Neural progenitor cell (in vitro differentiated cells): ENCODE data around the gene CTNNA3. TPM values are rescaled to one million over a fixed set of nuclear protein-coding genes. Genes with fewer than 3 reads are reported as not detected.
A peak's percentile ranks its signal among the peaks of the same experiment; 100 is the strongest.

ENCODE experiments used
- DNase-seq: peaks from one replicate; pipeline ENCODE4 v3.0.0-alpha.2; 2016; ENCODE audit warnings: low spot score
- H2AFZ ChIP-seq: fragments of 200-600 bp; sonication (generic); replicated peaks from 2 replicates; pipeline ENCODE4 v1.6.1; 2016; ENCODE audit warnings: antibody characterized with exemption
- H3F3A ChIP-seq: fragments of 200-600 bp; sonication (generic); 2 replicates; pipeline ENCODE4 v1.6.1; 2016; ENCODE audit warnings: antibody characterized with exemption, low read depth
- H3K27ac ChIP-seq: fragments of 200-600 bp; sonication (generic); 2 replicates; pipeline ENCODE4 v1.5.1; 2016; ENCODE audit warnings: mild to moderate bottlenecking
- H3K27me3 ChIP-seq: fragments of 200-600 bp; sonication (generic); 2 replicates; pipeline ENCODE4 v1.6.1; 2016; ENCODE audit warnings: mild to moderate bottlenecking, moderate library complexity
- H3K36me3 ChIP-seq: fragments of 200-600 bp; sonication (generic); 2 replicates; pipeline ENCODE4 v1.5.1; 2016
- H3K4me1 ChIP-seq: fragments of 200-600 bp; sonication (generic); 2 replicates; pipeline ENCODE4 v1.6.1; 2016; ENCODE audit warnings: mixed run types
- H3K4me2 ChIP-seq: fragments of 200-600 bp; sonication (generic); 2 replicates; pipeline ENCODE4 v1.6.1; 2016
- H3K4me3 ChIP-seq: fragments of 200-600 bp; sonication (generic); 2 replicates; pipeline ENCODE4 v1.5.1; 2016
- H3K79me2 ChIP-seq: fragments of 200-600 bp; sonication (generic); 2 replicates; pipeline ENCODE4 v1.6.1; 2016; ENCODE audit warnings: low read depth
- H3K9ac ChIP-seq: fragments of 200-600 bp; sonication (generic); 2 replicates; pipeline ENCODE4 v1.6.1; 2016
- H3K9me3 ChIP-seq: fragments of 200-600 bp; sonication (generic); 2 replicates; pipeline ENCODE4 v1.5.1; 2016; ENCODE audit warnings: low read depth
- H4K20me1 ChIP-seq: fragments of 200-600 bp; sonication (generic); 2 replicates; pipeline ENCODE4 v1.6.1; 2016; ENCODE audit warnings: low read depth
- H3K27ac Mint-ChIP-seq: 3 replicates; pipeline ENCODE4 v1.8.0; 2021; ENCODE audit warnings: mixed read lengths
- H3K27me3 Mint-ChIP-seq: 2 replicates; pipeline ENCODE4 v1.8.0; 2022; ENCODE audit warnings: low read depth, mild to moderate bottlenecking, inconsistent platforms, moderate library complexity, mixed read lengths; ENCODE audit not compliant: insufficient read depth
- H3K36me3 Mint-ChIP-seq: 3 replicates; pipeline ENCODE4 v1.8.0; 2021; ENCODE audit warnings: mixed read lengths
- H3K4me1 Mint-ChIP-seq: 3 replicates; pipeline ENCODE4 v1.8.0; 2021; ENCODE audit warnings: mixed read lengths
- H3K4me3 Mint-ChIP-seq: 3 replicates; pipeline ENCODE4 v1.8.0; 2021; ENCODE audit warnings: mild to moderate bottlenecking, moderate library complexity, mixed read lengths
- H3K9me3 Mint-ChIP-seq: 3 replicates; pipeline ENCODE4 v1.8.0; 2020; ENCODE audit warnings: mixed read lengths
- EZH2 ChIP-seq: fragments of 200-600 bp; sonication (generic); IDR thresholded peaks from 2 replicates; pipeline ENCODE4 v1.6.1; 2017; ENCODE audit warnings: antibody characterized with exemption, mild to moderate bottlenecking, moderate library complexity
- EZH2phosphoT487 ChIP-seq: fragments of 200-600 bp; sonication (generic); IDR thresholded peaks from 2 replicates; pipeline ENCODE4 v1.6.1; 2017; ENCODE audit warnings: antibody characterized with exemption
- total RNA-seq: library from RNA; depleted of rRNA; stranded (reverse); fragments of >200 nt; gene quantifications from 2 replicates; pipeline ENCODE4 v1.2.3, GENCODE V29; 2015; ENCODE audit warnings: low replicate concordance
- TF ChIP-seq, protein P1 (sequence below): fragments of 200-600 bp; sonication (generic); IDR thresholded peaks from 2 replicates; pipeline ENCODE4 v1.5.1; 2017; ENCODE audit warnings: antibody characterized with exemption, mild to moderate bottlenecking

Gene CTNNA3
- total RNA-seq, 1 donor from 2014 or later, result 12.9 TPM

DNA sequence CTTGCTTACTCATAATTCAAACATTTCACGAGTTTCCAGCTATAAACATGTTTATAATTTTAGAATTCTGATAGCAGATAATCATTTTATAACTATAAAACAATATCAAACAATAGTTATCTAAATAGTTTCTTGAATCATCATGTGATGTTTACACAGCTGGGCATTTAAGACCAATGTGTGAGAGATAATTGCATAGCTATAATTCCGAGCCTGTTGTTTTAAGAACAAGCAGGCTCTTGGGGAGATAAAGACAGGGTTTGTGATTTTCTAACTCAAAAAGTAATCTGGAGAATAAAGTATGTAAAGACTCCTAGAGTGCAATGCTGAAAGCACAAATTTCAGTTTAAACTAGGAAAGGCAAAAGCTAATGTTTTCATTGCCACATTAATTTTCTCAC is 439.0 kb downstream of the CTNNA3 start:
- H3F3A ChIP-seq, result no peaks in the 10 kb centered on the region
- no peak overlapping the region for H3K27ac ChIP-seq
- Mint-ChIP-seq H3K4me1 (no peaks in the 10 kb centered on the region), H3K9me3 (no peaks in the 10 kb centered on the region), H3K36me3 (no peaks in the 10 kb centered on the region), H3K4me3 (no peak overlapping the region), H3K27me3 (no peaks in the 10 kb centered on the region), H3K27ac (no peak overlapping the region)
- H3K79me2 ChIP-seq, result no peaks in the 10 kb centered on the region
- no peaks in the 10 kb centered on the region for H4K20me1 ChIP-seq
- no peaks in the 10 kb centered on the region for H3K36me3 ChIP-seq
- H3K4me1 ChIP-seq, result peaks cover 6% of the 10 kb centered on the region
- H3K27me3 ChIP-seq, result no peaks in the 10 kb centered on the region
- H3K4me2 ChIP-seq, result no peak overlapping the region
- DNase-seq, result no peak
- H3K9me3 ChIP-seq, result no peaks in the 10 kb centered on the region
- H3K9ac ChIP-seq, result peak overlapping the region; percentile 4
- no peak overlapping the region for H2AFZ ChIP-seq
- H3K4me3 ChIP-seq, result no peak overlapping the region
- TF ChIP-seq, protein P1, sequence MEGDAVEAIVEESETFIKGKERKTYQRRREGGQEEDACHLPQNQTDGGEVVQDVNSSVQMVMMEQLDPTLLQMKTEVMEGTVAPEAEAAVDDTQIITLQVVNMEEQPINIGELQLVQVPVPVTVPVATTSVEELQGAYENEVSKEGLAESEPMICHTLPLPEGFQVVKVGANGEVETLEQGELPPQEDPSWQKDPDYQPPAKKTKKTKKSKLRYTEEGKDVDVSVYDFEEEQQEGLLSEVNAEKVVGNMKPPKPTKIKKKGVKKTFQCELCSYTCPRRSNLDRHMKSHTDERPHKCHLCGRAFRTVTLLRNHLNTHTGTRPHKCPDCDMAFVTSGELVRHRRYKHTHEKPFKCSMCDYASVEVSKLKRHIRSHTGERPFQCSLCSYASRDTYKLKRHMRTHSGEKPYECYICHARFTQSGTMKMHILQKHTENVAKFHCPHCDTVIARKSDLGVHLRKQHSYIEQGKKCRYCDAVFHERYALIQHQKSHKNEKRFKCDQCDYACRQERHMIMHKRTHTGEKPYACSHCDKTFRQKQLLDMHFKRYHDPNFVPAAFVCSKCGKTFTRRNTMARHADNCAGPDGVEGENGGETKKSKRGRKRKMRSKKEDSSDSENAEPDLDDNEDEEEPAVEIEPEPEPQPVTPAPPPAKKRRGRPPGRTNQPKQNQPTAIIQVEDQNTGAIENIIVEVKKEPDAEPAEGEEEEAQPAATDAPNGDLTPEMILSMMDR, result no peak
- TF ChIP-seq EZH2, result no peak
- no peak for TF ChIP-seq EZH2phosphoT487

DNA sequence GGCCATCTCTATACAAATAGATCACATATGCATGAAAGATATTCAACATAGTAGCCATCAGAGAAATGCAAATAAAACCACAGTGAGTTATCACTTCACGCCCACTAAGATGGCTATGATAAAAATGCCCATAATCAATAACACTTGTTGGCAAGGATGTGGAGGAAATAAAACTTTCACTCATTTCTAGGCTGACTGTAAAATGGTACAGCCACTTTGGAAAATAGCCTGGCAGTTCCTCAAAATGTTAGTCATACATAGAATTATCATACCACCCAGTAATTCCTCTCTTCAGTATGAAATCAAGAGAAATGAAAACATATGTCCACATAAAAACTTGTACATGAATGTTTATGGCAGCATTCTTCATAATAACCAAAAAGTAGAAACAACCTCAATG is 445.3 kb downstream of the CTNNA3 start:
- H3F3A ChIP-seq, result no peaks in the 10 kb centered on the region
- Mint-ChIP-seq H3K4me3 (no peak overlapping the region), H3K9me3 (no peaks in the 10 kb centered on the region), H3K4me1 (no peaks in the 10 kb centered on the region), H3K36me3 (no peaks in the 10 kb centered on the region), H3K27me3 (no peaks in the 10 kb centered on the region), H3K27ac (no peak overlapping the region)
- H3K4me1 ChIP-seq, result no peaks in the 10 kb centered on the region
- no peaks in the 10 kb centered on the region for H4K20me1 ChIP-seq
- no peak overlapping the region for H3K27ac ChIP-seq
- no peaks in the 10 kb centered on the region for H3K36me3 ChIP-seq
- H3K27me3 ChIP-seq, result no peaks in the 10 kb centered on the region
- no peak for TF ChIP-seq EZH2phosphoT487
- no peak for TF ChIP-seq EZH2
- TF ChIP-seq, protein P1, result no peak
- no peak overlapping the region for H3K4me3 ChIP-seq
- H3K9me3 ChIP-seq, result no peaks in the 10 kb centered on the region
- no peaks in the 10 kb centered on the region for H3K79me2 ChIP-seq
- no peak overlapping the region for H3K9ac ChIP-seq
- DNase-seq, result no peak
- no peak overlapping the region for H2AFZ ChIP-seq
- H3K4me2 ChIP-seq, result no peak overlapping the region

DNA sequence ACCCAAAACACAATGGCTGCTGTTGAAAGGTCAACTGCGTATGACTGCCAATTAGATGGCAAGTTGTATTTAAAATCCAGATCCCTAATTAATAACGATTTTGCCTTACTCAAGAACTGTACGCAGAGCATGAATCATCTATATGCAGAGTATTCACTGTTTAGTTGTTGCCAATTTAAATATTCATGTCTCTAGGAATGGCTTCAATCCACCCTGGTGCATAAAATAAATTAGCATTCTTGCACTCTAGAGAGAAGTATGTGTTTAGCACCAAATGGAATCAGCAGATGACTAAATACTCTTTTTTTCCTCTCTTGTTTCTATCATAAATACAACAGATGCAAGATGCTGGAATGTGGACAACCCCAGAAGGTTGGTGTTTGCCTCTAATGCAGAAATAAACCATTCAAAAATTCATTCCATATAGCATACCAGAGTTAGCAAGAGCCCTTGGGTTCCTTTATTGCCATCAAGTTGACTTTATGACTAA is 449.9 kb downstream of the CTNNA3 start:
- H3K9ac ChIP-seq, result no peak overlapping the region
- no peak overlapping the region for H3K4me3 ChIP-seq
- Mint-ChIP-seq H3K4me1 (peaks cover 19% of the 10 kb centered on the region), H3K4me3 (no peak overlapping the region), H3K27ac (no peak overlapping the region), H3K27me3 (peaks cover 3% of the 10 kb centered on the region), H3K36me3 (no peaks in the 10 kb centered on the region), H3K9me3 (no peaks in the 10 kb centered on the region)
- no peaks in the 10 kb centered on the region for H3K9me3 ChIP-seq
- no peak for TF ChIP-seq EZH2phosphoT487
- TF ChIP-seq, protein P1, result no peak
- TF ChIP-seq EZH2, result no peak
- no peaks in the 10 kb centered on the region for H3K27me3 ChIP-seq
- H3F3A ChIP-seq, result no peaks in the 10 kb centered on the region
- H3K4me2 ChIP-seq, result no peak overlapping the region
- H2AFZ ChIP-seq, result no peak overlapping the region
- H4K20me1 ChIP-seq, result no peaks in the 10 kb centered on the region
- no peak for DNase-seq
- no peaks in the 10 kb centered on the region for H3K36me3 ChIP-seq
- no peaks in the 10 kb centered on the region for H3K4me1 ChIP-seq
- no peaks in the 10 kb centered on the region for H3K79me2 ChIP-seq
- no peak overlapping the region for H3K27ac ChIP-seq
